Astrocyte of the cerebellum (primary cell): ENCODE measurements around the gene FAM237B.
A peak's percentile ranks its signal among the peaks of the same experiment; 100 is the strongest.
"Not testable (repeated sequence)": the region's sequence is repeated elsewhere in the genome, so short reads cannot be mapped to it uniquely, and the experiment has no call there.

ENCODE experiments used
- DNase-seq: peaks from one replicate; pipeline ENCODE4 v3.0.0-alpha.2; 2011; ENCODE audit warnings: low read depth
- H3K4me3 ChIP-seq: 2 replicates; pipeline ENCODE4 v1.5.1; 2011; ENCODE audit warnings: mild to moderate bottlenecking, low read depth, low read length, moderate library complexity
- in situ Hi-C: cut with HindIII; loops from 2 replicates; pipeline ENCODE4 v1.10.0; 2017; ENCODE audit warnings: low sequenced_read_pairs
- TF ChIP-seq, protein P1 (sequence below): IDR thresholded peaks from 2 replicates; pipeline ENCODE4 v1.5.1; 2012; ENCODE audit warnings: low read length, low read depth, moderate library complexity, mild to moderate bottlenecking; ENCODE audit errors: missing control alignments

The FAM237B gene

DNA sequence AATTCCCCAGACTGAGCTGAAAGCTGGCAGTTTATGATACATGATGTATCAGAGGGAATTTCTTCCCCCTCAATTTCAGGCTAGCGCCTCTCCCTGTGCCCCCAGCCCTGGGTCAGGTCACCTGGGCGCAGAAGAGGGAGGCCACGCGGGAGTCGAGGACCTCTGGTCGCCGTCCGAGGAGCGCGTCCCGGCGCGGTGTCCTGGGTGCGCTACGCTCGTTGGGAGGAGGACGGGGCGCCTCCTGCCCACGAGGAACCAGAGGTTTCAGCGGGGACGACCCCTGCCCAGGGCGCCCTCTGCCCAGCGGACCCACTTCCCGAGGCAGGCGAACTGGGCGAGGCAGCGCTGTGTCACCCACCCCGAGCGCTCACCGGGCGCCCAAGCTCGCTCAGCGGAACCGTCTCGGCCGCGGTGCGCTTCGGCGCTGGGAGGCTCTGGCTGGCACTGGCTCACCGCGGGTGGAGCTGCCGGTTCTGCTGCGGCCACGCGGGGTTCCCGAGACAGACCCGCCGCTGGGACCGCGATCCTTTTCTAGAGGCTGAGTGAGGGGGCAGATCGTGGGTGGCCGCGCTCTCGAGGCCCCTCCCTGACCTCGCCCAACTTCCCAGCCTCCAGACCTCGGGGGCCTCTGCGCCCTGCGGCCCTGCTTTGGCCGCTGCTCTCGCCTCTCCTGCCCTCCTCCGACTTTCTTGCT, at the start of gene FAM237B:
TSS of gene FAM237B (minus strand) at position 504 of the 694 bp plus-strand sequence. CDS start 1,556 bp downstream, outside the sequence.
- DNase-seq: no peak
- TF ChIP-seq, protein P1, sequence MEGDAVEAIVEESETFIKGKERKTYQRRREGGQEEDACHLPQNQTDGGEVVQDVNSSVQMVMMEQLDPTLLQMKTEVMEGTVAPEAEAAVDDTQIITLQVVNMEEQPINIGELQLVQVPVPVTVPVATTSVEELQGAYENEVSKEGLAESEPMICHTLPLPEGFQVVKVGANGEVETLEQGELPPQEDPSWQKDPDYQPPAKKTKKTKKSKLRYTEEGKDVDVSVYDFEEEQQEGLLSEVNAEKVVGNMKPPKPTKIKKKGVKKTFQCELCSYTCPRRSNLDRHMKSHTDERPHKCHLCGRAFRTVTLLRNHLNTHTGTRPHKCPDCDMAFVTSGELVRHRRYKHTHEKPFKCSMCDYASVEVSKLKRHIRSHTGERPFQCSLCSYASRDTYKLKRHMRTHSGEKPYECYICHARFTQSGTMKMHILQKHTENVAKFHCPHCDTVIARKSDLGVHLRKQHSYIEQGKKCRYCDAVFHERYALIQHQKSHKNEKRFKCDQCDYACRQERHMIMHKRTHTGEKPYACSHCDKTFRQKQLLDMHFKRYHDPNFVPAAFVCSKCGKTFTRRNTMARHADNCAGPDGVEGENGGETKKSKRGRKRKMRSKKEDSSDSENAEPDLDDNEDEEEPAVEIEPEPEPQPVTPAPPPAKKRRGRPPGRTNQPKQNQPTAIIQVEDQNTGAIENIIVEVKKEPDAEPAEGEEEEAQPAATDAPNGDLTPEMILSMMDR: no peak
- in situ Hi-C loops: no loop called here
- H3K4me3 ChIP-seq: peak within 1 kb of the TSS; percentile 35

GRCh38 chr7:90351987-90352386, 30.9 kb upstream of the FAM237B start:
- DNase-seq: no peak
- in situ Hi-C loops: no loop called here
- TF ChIP-seq, protein P1: no peak

DNA sequence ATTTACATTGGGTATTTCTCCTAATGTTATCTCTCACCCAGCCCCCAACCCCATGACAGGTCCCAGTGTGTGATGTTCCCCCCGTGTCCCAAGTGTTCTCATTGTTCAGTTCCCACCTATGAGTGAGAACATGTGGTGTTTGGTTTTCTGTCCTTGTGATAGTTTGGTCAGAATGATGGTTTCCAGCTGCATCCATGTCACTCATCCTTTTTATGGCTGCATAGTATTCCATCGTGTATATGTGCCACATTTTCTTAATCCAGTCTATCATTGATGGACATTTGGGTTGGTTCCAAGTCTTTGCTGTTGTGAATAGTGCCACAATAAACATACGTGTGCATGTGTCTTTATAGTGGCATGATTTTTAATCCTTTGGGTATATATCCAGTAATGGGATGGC, 28.9 kb upstream of the FAM237B start:
- in situ Hi-C loops, DNase-seq, H3K4me3 ChIP-seq: not testable (repeated sequence)

More at GRCh38 chr7:90351987-90352386, 30.9 kb upstream of the FAM237B start:
- no peak overlapping the region for H3K4me3 ChIP-seq

- TF ChIP-seq, protein P1: no peak
- no peak overlapping the region for H3K4me3 ChIP-seq
- in situ Hi-C loops: loop anchor here (5.0 kb wide), 1 partner anchor 33 kb away; no protein-coding TSS in a partner anchor
- DNase-seq: no peak
Observed at GRCh38 chr7:90349305-90349704, 28.2 kb upstream of the FAM237B start.

DNA sequence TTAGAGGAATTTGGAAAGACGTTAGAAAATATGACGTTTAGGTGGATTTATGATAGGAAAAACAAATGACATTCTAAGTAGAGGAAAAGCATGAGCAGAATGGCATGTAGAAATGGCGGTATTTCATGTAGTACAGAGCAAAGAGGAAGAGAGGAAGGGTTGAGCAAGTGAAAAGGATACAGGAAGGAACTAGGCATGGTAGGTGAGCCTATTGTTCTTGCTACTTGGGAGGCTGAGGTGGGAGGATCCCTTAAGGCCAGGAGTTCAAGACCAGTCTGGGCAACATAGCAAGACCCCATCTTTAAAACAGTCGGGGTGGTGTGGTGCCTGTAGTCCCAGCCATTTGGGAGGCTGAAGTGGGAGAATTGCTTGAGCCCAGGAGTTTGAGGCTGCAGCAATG, 26.7 kb upstream of the FAM237B start:
- H3K4me3 ChIP-seq: no peak overlapping the region
- DNase-seq: no peak
- TF ChIP-seq, protein P1: no peak
- in situ Hi-C loops: loop anchor here (5.0 kb wide), 1 partner anchor 35 kb away; no protein-coding TSS in a partner anchor

DNA sequence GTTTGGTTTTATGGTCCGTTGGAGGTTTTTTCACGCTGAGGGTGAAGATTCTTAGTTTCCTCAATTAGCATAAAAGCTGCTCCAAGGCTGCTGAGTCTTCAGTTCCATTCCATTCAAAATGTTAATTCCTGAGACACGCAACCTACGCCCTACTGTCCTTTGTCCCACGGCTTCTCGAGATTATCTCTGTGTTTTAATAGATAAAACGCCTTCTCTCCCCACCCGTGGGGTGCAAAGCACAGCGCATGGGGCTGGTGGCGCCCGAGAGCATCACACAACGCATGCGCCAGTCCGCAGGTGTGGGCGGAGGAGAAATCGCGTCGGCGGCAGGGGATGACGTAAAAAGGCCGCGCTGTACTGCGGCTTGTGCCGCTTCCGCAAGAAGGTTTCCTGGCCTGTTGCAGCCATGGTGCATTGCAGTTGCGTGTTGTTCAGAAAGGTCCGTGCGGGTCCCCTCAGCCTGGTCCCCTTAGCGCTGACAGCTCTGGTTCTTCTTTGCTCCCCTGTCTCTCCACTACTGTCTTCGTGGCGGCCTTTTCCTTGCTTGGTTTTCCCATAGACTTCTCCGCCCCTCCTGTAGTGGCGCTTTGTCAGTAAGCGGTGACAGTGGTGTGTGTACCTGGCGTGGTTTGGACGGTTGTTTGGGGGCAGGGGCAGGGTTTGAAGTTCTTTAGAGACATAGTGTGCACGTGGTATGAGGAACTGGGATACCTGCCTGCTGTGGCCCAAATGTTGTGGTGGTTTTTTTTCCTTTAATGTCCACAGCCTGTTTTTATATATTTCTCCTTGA, 25.4 kb upstream of the FAM237B start, which contains the start of gene GTPBP10:
TSS of gene GTPBP10 (plus strand) at position 381 of the 790 bp plus-strand sequence. CDS start at position 407, 26 bp downstream.
- peak within 1 kb of the TSS; percentile 87 for H3K4me3 ChIP-seq
- in situ Hi-C loops: loop anchor here (5.0 kb wide), 1 partner anchor 36 kb away; no protein-coding TSS in a partner anchor
- peak; percentile 89 for DNase-seq
- TF ChIP-seq, protein P1: peak; percentile 85
